HepG2 (cell line): Measurements from ENCODE around the gene RNF213. TPM values are rescaled to one million over a fixed set of nuclear protein-coding genes. Genes with fewer than 3 reads are reported as not detected.

Source experiments
- ATAC-seq: fragments of 200-7000 bp; cut with Tn5 transposase; 3 replicates; pipeline ENCODE4 v1.9.1; 2020; ENCODE audit warnings: mild to moderate bottlenecking, moderate library complexity
- BruUV-seq: library from RNA; stranded (reverse); fragments of 400-500 nt; replicated peaks from 2 replicates; lab custom pipeline; 2021; lab: Mats Ljungman, UMichigan
- CTCF ChIA-PET: fragments of 300-600 bp; formaldehyde crosslinking; extraction: SDS; loops from one replicate; lab custom pipeline; 2021; ENCODE audit warnings: low total read pairs, inconsistent platforms, low intra/inter-chr PET ratio; lab: Yijun Ruan, JAX
- POLR2A ChIA-PET: fragments of 350-600 bp; sonication (Branson Sonifier 250); formaldehyde crosslinking; loops from one replicate; lab custom pipeline; 2020; ENCODE audit warnings: antibody characterized with exemption, inconsistent platforms; lab: Yijun Ruan, JAX
- DNase-seq: peaks from one replicate; pipeline ENCODE4 v3.0.0-alpha.2; 2015; ENCODE audit warnings: low spot score
- FAIRE-seq: peaks from 3 replicates; lab custom pipeline; 2011; peaks lifted over from hg19 to GRCh38; lab: Jason Lieb, UNC
- H2AFZ ChIP-seq: one replicate; pipeline ENCODE4 v1.6.1; 2011; ENCODE audit warnings: low read length, inconsistent platforms
- H3K27ac ChIP-seq: fragments of 300-600 bp; 3 replicates; pipeline ENCODE4 v1.8.0; 2011; ENCODE audit warnings: mixed run types, mild to moderate bottlenecking, mixed read lengths, low read length, inconsistent platforms; ENCODE audit not compliant: insufficient read depth; ENCODE audit errors: extremely low read length
- H3K27me3 ChIP-seq, 2 experiments: fragments of 200-600 bp in 1 of 2; 2 replicates in 1 of 2; 3 replicates in 1 of 2; pipeline versions ENCODE4 v1.6.0 to v1.8.0; 2011; ENCODE audit warnings: low read length in 2 of 2, mild to moderate bottlenecking in 2 of 2, moderate library complexity in 2 of 2, inconsistent platforms in 1 of 2; ENCODE audit not compliant: insufficient read depth in 2 of 2, control insufficient read depth in 1 of 2
- H3K36me3 ChIP-seq, 2 experiments: fragments of 200-600 bp in 1 of 2; replicated peaks in 1 of 2; 2 replicates in 1 of 2; 3 replicates in 1 of 2; pipeline versions ENCODE4 v1.5.1 to v1.8.0; 2011; ENCODE audit warnings: low read length in 2 of 2, inconsistent platforms in 1 of 2; ENCODE audit not compliant: insufficient read depth in 2 of 2, control insufficient read depth in 1 of 2
- H3K4me1 ChIP-seq: 2 replicates; pipeline ENCODE4 v1.5.1; 2012; ENCODE audit warnings: low read length, inconsistent platforms; ENCODE audit not compliant: insufficient read depth
- H3K4me2 ChIP-seq: 2 replicates; pipeline ENCODE4 v1.6.0; 2011; ENCODE audit warnings: low read depth, low read length, inconsistent platforms
- H3K4me3 ChIP-seq, 3 experiments: fragments of 200-600 bp in 1 of 3; sonication (generic), shearing (Covaris generic) in 1 of 3; replicated peaks in 1 of 3; 2 replicates each; pipeline ENCODE4 v1.5.1; 2011 to 2016; ENCODE audit warnings: low read length in 3 of 3, inconsistent platforms in 2 of 3, low read depth in 2 of 3, mild to moderate bottlenecking in 2 of 3, control low read depth in 1 of 3, mixed read lengths in 1 of 3; ENCODE audit not compliant: insufficient read depth in 1 of 3
- H3K79me2 ChIP-seq: one replicate; pipeline ENCODE4 v1.6.1; 2011; ENCODE audit warnings: low read length, inconsistent platforms; ENCODE audit not compliant: insufficient read depth
- H3K9ac ChIP-seq: 2 replicates; pipeline ENCODE4 v1.6.0; 2011; ENCODE audit warnings: mild to moderate bottlenecking, low read depth, low read length, inconsistent platforms; ENCODE audit not compliant: insufficient read depth
- H3K9me3 ChIP-seq: 2 replicates; pipeline ENCODE4 v1.5.1; 2012; ENCODE audit warnings: mild to moderate bottlenecking, low read length
- H4K20me1 ChIP-seq: 2 replicates; pipeline ENCODE4 v1.6.0; 2011; ENCODE audit warnings: inconsistent platforms, mild to moderate bottlenecking, low read length, moderate library complexity; ENCODE audit not compliant: insufficient read depth
- ARID2 ChIP-seq: sonication (generic); formaldehyde crosslinking; IDR thresholded peaks from 2 replicates; pipeline ENCODE4 v1.8.1; 2022; ENCODE audit warnings: mild to moderate bottlenecking, missing genetic modification reagents, borderline replicate concordance
- ATF2 ChIP-seq: sonication (generic); formaldehyde crosslinking; IDR thresholded peaks from 2 replicates; pipeline ENCODE4 v1.4.0; 2020; ENCODE audit warnings: missing genetic modification reagents
- EHMT2 ChIP-seq: fragments of 200-600 bp; sonication (generic); IDR thresholded peaks from 2 replicates; pipeline ENCODE4 v1.7.0; 2017; ENCODE audit warnings: antibody characterized with exemption, low read depth, low read length, borderline replicate concordance
- GATAD1 ChIP-seq: IDR thresholded peaks from 2 replicates; pipeline ENCODE4 v1.6.1; 2016; ENCODE audit warnings: missing genetic modification reagents, missing compliant biosample characterization
- IRF2 ChIP-seq: IDR thresholded peaks from 2 replicates; pipeline ENCODE4 v1.6.1; 2018; ENCODE audit warnings: missing genetic modification reagents, missing compliant biosample characterization
- KIAA2018 ChIP-seq: sonication (generic); formaldehyde crosslinking; IDR thresholded peaks from 2 replicates; pipeline ENCODE4 v1.5.0; 2020; ENCODE audit warnings: mild to moderate bottlenecking, missing genetic modification reagents, borderline replicate concordance
- SKI ChIP-seq: fragments of 450-650 bp; IDR thresholded peaks from one replicate; pipeline ENCODE4 v1.6.1; 2018; ENCODE audit warnings: mild to moderate bottlenecking; ENCODE audit not compliant: partially characterized antibody
- SMAD9 ChIP-seq: sonication (generic); formaldehyde crosslinking; IDR thresholded peaks from 2 replicates; pipeline ENCODE4 v1.5.1; 2020; ENCODE audit warnings: mild to moderate bottlenecking, missing genetic modification reagents
- ZNF430 ChIP-seq: sonication (generic); formaldehyde crosslinking; IDR thresholded peaks from 2 replicates; pipeline ENCODE4 v1.9.0; 2021; ENCODE audit warnings: mild to moderate bottlenecking, missing genetic modification reagents
- ZNF496 ChIP-seq: sonication (generic); formaldehyde crosslinking; IDR thresholded peaks from 2 replicates; pipeline ENCODE4 v1.8.1; 2023; ENCODE audit warnings: mild to moderate bottlenecking, moderate library complexity, missing genetic modification reagents; ENCODE audit not compliant: insufficient replicate concordance
- ZNF883 ChIP-seq: sonication (generic); formaldehyde crosslinking; IDR thresholded peaks from 2 replicates; pipeline ENCODE4 v1.5.1; 2020; ENCODE audit warnings: mild to moderate bottlenecking, missing genetic modification reagents; ENCODE audit errors: not compliant biosample characterization
- WGBS: methylation state at CpG from one replicate; pipeline ENCODE4 v1.1.6; 2017; ENCODE audit warnings: low lambda C conversion rate; 5-methylcytosine and 5-hydroxymethylcytosine counted together
- in situ Hi-C: cut with HindIII; loops from 2 replicates; pipeline ENCODE4 v1.10.0; 2017; ENCODE audit warnings: low pct_unique_long_range_greater_than_20kb; ENCODE audit not compliant: extremely low pct_ligation_motif_present
- intact Hi-C: fragments of 100-400 bp; cut with micrococcal nuclease; formaldehyde crosslinking; loops from one replicate; pipeline ENCODE4 v1.10.0; 2022; ENCODE audit not compliant: unreplicated experiment
- polyA plus RNA-seq, 8 experiments: library from polyadenylated mRNA; depleted of rRNA in 3 of 8; stranded (reverse) in 7 of 8; unstranded in 1 of 8; fragments of >200 nt; fragmentation: Illumina TruSeq in 4 of 8; extraction: Trizol in 4 of 8; gene quantifications; 2 replicates each; pipeline versions ENCODE4 v1.2.1 to v1.2.3, GENCODE V29; 2011 to 2016; ENCODE audit warnings: low read depth in 4 of 8, missing spikeins in 1 of 8, mixed read lengths in 1 of 8; ENCODE audit not compliant: insufficient read depth in 1 of 8
- total RNA-seq, 5 experiments: library from RNA; depleted of rRNA; stranded (reverse); fragments of >200 nt; fragmentation: Illumina TruSeq; extraction: Trizol; gene quantifications; 2 replicates each; pipeline ENCODE4 v1.2.3, GENCODE V29; 2016; ENCODE audit warnings: low read depth in 1 of 5
- TF ChIP-seq, protein P1 (sequence below): sonication (generic); IDR thresholded peaks from 2 replicates; pipeline ENCODE4 v1.6.1; 2016; ENCODE audit warnings: low read depth, borderline replicate concordance
- TF ChIP-seq, protein P2 (sequence below): sonication (generic); formaldehyde crosslinking; IDR thresholded peaks from 2 replicates; pipeline ENCODE4 v1.5.0; 2020; ENCODE audit warnings: missing genetic modification reagents
- TF ChIP-seq, protein P3 (sequence below): sonication (generic); formaldehyde crosslinking; IDR thresholded peaks from 2 replicates; pipeline ENCODE4 v1.4.0; 2020; ENCODE audit warnings: mild to moderate bottlenecking, missing genetic modification reagents

RNF213 gene
- total and polyA plus RNA-seq, 2 of the 13 experiments (the other 11 are each of a cell fraction or from before 2014, with no cell fraction given), result 38.6 to 38.7 TPM

DNA sequence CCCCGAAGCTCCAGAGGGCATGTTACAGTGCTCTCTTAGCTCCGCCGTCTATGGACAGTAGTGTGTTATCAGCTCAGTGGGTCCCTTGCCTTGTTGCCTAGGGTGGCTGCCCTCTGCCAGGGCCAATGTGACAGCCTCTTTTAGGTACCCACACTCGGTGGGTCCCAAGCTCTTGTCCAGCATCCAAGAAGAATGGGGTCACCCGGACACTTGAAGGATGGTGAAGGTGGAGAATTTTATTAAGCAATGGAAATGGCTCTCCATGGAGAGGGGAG, 57.0 kb downstream of the RNF213 start:
- no peak for ATAC-seq
- Histone ChIP-seq H3K9me3 (no peaks in the 10 kb centered on the region), H3K27me3 (no peaks in the 10 kb centered on the region), H2AFZ (no peak overlapping the region), H4K20me1 (no peaks in the 10 kb centered on the region), H3K9ac (no peak overlapping the region), H3K4me3 (no peak overlapping the region), H3K36me3 (peaks cover 24 to 51% of the 10 kb centered on the region in 2 experiments), H3K79me2 (no peaks in the 10 kb centered on the region), H3K4me1 (no peaks in the 10 kb centered on the region), H3K4me2 (no peak overlapping the region), H3K27ac (no peak overlapping the region)
- FAIRE-seq, result no peak
- TF ChIP-seq SMAD9, result no peak
- TF ChIP-seq SKI, result no peak
- TF ChIP-seq, protein P1, sequence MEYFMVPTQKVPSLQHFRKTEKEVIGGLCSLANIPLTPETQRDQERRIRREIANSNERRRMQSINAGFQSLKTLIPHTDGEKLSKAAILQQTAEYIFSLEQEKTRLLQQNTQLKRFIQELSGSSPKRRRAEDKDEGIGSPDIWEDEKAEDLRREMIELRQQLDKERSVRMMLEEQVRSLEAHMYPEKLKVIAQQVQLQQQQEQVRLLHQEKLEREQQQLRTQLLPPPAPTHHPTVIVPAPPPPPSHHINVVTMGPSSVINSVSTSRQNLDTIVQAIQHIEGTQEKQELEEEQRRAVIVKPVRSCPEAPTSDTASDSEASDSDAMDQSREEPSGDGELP, result no peak
- no peak for TF ChIP-seq KIAA2018 (CRISPR knock-in tag)
- no peak for TF ChIP-seq GATAD1 (CRISPR knock-in tag)
- TF ChIP-seq ZNF430 (CRISPR knock-in tag), result no peak
- TF ChIP-seq ZNF496 (CRISPR knock-in tag), result no peak
- TF ChIP-seq IRF2 (CRISPR knock-in tag), result no peak
- TF ChIP-seq, protein P2, sequence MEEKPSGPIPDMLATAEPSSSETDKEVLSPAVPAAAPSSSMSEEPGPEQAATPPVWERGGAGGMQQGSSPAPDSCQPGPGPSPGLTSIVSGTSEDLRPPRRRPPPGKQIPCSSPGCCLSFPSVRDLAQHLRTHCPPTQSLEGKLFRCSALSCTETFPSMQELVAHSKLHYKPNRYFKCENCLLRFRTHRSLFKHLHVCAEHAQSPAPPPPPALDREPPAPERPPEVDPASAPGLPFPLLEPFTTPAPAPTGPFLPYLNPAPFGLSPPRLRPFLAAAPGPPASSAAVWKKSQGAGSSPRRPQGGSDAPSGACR (CRISPR knock-in tag), result no peak
- no peak for TF ChIP-seq ZNF883
- no peak for TF ChIP-seq ARID2 (CRISPR knock-in tag)
- no peak for TF ChIP-seq EHMT2
- no peak for TF ChIP-seq ATF2
- TF ChIP-seq, protein P3, sequence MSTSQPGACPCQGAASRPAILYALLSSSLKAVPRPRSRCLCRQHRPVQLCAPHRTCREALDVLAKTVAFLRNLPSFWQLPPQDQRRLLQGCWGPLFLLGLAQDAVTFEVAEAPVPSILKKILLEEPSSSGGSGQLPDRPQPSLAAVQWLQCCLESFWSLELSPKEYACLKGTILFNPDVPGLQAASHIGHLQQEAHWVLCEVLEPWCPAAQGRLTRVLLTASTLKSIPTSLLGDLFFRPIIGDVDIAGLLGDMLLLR (CRISPR knock-in tag), result no peak
- POLR2A ChIA-PET, result no interaction called here
- WGBS, result 76% methylated on average over 3 of the region's 5 CpGs
- CTCF ChIA-PET, result no interaction called here
- no peak for DNase-seq
- in situ Hi-C loops, result no loop called here
- intact Hi-C loops, result no loop called here
- BruUV-seq, result no TSS peak
